ENCODE measurements around the gene AK4.

AK4 gene

GRCh38 chr1:65165269-65165993 lies 17.4 kb downstream of the AK4 start:
- H3K79me2 ChIP-seq (ENCODE audit: insufficient read depth, low read depth) = no peaks in the 10 kb centered on the region

GRCh38 chr1:65166572-65167305 lies 18.7 kb downstream of the AK4 start:
- H3K27me3 ChIP-seq (ENCODE audit: insufficient read depth, low read depth) = no peaks in the 10 kb centered on the region
- no peaks in the 10 kb centered on the region for H3K4me1 ChIP-seq (ENCODE audit: low read depth, poor library complexity, severe bottlenecking)
- no peak overlapping the region for H3K9ac ChIP-seq
- H3K36me3 ChIP-seq (ENCODE audit: insufficient read depth) = no peaks in the 10 kb centered on the region
- no peaks in the 10 kb centered on the region for H4K20me1 ChIP-seq (ENCODE audit: insufficient read depth)
- H3K4me2 ChIP-seq = no peak overlapping the region
- H3K27ac ChIP-seq = no peak overlapping the region
- no peak overlapping the region for H2AFZ ChIP-seq (ENCODE audit: low read depth)
- no peak for TF ChIP-seq CTCF (conservative IDR thresholded peaks at IDR 0.05; ENCODE audit: low read depth, low read length)
- no peaks in the 10 kb centered on the region for H3K79me2 ChIP-seq (ENCODE audit: insufficient read depth, low read depth)
- H3K4me3 ChIP-seq (IDR thresholded peaks at IDR 0.05; ENCODE audit: insufficient read depth, low read depth, low read length) = no peak overlapping the region

More at GRCh38 chr1:65165269-65165993, 17.4 kb downstream of the AK4 start:
- Histone ChIP-seq H3K36me3 (ENCODE audit: insufficient read depth) (no peaks in the 10 kb centered on the region), H3K27me3 (ENCODE audit: insufficient read depth, low read depth) (no peaks in the 10 kb centered on the region), H3K4me1 (ENCODE audit: low read depth, poor library complexity, severe bottlenecking) (no peaks in the 10 kb centered on the region), H3K27ac (no peak overlapping the region), H3K4me2 (no peak overlapping the region), H3K9ac (no peak overlapping the region), H3K4me3 (IDR thresholded peaks at IDR 0.05; ENCODE audit: insufficient read depth, low read depth, low read length) (no peak overlapping the region), H4K20me1 (ENCODE audit: insufficient read depth) (no peaks in the 10 kb centered on the region), H2AFZ (ENCODE audit: low read depth) (no peak overlapping the region)
- TF ChIP-seq CTCF (conservative IDR thresholded peaks at IDR 0.05; ENCODE audit: low read depth, low read length) = no peak

- no peak overlapping the region for H3K9ac ChIP-seq
- H3K27me3 ChIP-seq (ENCODE audit: insufficient read depth, low read depth) = no peaks in the 10 kb centered on the region
- H3K4me1 ChIP-seq (ENCODE audit: low read depth, poor library complexity, severe bottlenecking) = no peaks in the 10 kb centered on the region
- H2AFZ ChIP-seq (ENCODE audit: low read depth) = no peak overlapping the region
- H3K4me3 ChIP-seq (IDR thresholded peaks at IDR 0.05; ENCODE audit: insufficient read depth, low read depth, low read length) = no peak overlapping the region
- no peak for TF ChIP-seq CTCF (conservative IDR thresholded peaks at IDR 0.05; ENCODE audit: low read depth, low read length)
- no peak overlapping the region for H3K4me2 ChIP-seq
- H4K20me1 ChIP-seq (ENCODE audit: insufficient read depth) = no peaks in the 10 kb centered on the region
- no peaks in the 10 kb centered on the region for H3K79me2 ChIP-seq (ENCODE audit: insufficient read depth, low read depth)
- H3K27ac ChIP-seq = no peak overlapping the region
- no peaks in the 10 kb centered on the region for H3K36me3 ChIP-seq (ENCODE audit: insufficient read depth)
Observed at GRCh38 chr1:65167586-65168242, 19.7 kb downstream of the AK4 start.

DNA sequence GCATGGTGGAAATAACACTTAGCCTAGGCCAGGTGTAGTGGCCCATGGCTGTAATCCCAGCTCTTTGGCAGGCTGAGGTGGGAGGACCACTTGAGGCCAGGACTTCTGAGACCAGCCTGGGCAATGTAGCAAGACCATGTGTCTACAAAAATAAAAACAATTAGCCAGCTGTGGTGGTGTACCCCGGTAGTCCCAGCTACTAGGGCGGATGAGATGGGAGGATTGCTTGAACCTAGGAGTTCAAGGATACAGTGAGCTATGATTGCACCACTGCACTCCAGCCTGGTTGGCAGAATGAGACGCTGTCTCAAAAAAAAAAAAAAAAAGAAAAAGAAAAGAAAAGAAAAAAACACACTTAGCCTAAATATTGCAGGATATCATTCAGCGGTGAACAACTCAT lies 20.9 kb downstream of the AK4 start:
- Histone ChIP-seq H2AFZ (ENCODE audit: low read depth) (no peak overlapping the region), H3K36me3 (ENCODE audit: insufficient read depth) (no peaks in the 10 kb centered on the region), H3K4me3 (IDR thresholded peaks at IDR 0.05; ENCODE audit: insufficient read depth, low read depth, low read length) (no peak overlapping the region), H3K4me2 (no peak overlapping the region), H3K27me3 (ENCODE audit: insufficient read depth, low read depth) (no peaks in the 10 kb centered on the region), H3K9ac (no peak overlapping the region), H3K4me1 (ENCODE audit: low read depth, poor library complexity, severe bottlenecking) (peaks cover under 1% of the 10 kb centered on the region), H4K20me1 (ENCODE audit: insufficient read depth) (no peaks in the 10 kb centered on the region), H3K79me2 (ENCODE audit: insufficient read depth, low read depth) (no peaks in the 10 kb centered on the region), H3K27ac (no peak overlapping the region)
- no peak for TF ChIP-seq CTCF (conservative IDR thresholded peaks at IDR 0.05; ENCODE audit: low read depth, low read length)
